Measurements from ENCODE around the gene DOCK11. TPM values are rescaled to one million over a fixed set of nuclear protein-coding genes. Genes with fewer than 3 reads are reported as not detected.

The DOCK11 gene
- total and polyA plus RNA-seq, 10 of the 15 experiments (the other 5 are each of a cell fraction or from before 2014, with no cell fraction given): 16.3 to 30.7 (median 19.8) TPM

DNA sequence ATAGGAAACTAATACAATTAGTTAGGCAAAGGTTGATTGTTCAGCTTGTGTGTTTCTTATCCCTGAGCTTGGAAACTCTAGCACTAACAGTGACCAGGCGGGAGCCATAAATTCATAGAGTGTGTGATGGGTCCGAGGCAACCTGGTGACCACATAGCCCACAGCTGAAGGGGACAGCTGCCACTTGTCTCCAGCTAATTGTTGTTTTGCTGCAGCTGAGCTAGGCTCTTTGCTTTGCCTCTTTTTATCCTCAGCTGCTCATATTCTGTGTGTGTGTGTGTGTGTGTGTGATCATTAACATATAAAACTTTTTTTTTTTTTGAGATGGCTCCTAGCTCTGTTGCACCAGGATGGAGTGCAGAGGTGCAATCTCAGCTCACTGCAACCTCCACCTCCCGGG lies 53.2 kb downstream of the DOCK11 start:
- H3K36me3 ChIP-seq (ENCODE audit: control insufficient read depth in 2 of 2, insufficient read depth in 2 of 2, low read length in 1 of 2): no peaks in the 10 kb centered on the region
- H3K27ac ChIP-seq (ENCODE audit: control insufficient read depth, insufficient read depth): no peak overlapping the region
- no peaks in the 10 kb centered on the region for H3K79me2 ChIP-seq (ENCODE audit: control insufficient read depth, insufficient read depth, low read length)
- intact Hi-C loops (cut with micrococcal nuclease; ENCODE audit: unreplicated experiment): loop anchor here (5.0 kb wide), 1 partner anchor 92 kb away; no protein-coding TSS in a partner anchor
- no peaks in the 10 kb centered on the region for H3K27me3 ChIP-seq (replicated peaks in 1 of 2; ENCODE audit: control insufficient read depth in 2 of 2, insufficient read depth in 2 of 2, low read length in 1 of 2)
- ATAC-seq (no peak), FAIRE-seq (no peak), DNase-seq (ENCODE audit: low read depth, low spot score) (no peak)
- BruUV-seq (replicated peaks): no TSS peak
- H3K4me3 ChIP-seq: no peak overlapping the region
- no peak overlapping the region for H2AFZ ChIP-seq (ENCODE audit: control insufficient read depth, low read depth, low read length)
- CTCF ChIA-PET: interaction anchor here (1.5 kb wide), 1 partner anchor 89 kb away, joined by 3 read pairs; no protein-coding TSS in a partner anchor
- 45% methylated on average over 3 of the region's 3 CpGs for WGBS (ENCODE audit: insufficient coverage, insufficient replicate concordance, low lambda C conversion rate, missing lambda C conversion rate)
- in situ Hi-C loops (cut with MboI): no loop called here
- SMC1A ChIA-PET (ENCODE audit: uncharacterized antibody, unreplicated experiment): no interaction called here
- H4K20me1 ChIP-seq (ENCODE audit: control insufficient read depth, insufficient read depth): no peaks in the 10 kb centered on the region
- POLR2A ChIA-PET: interaction anchor here (0.6 kb wide), 1 partner anchor 230 kb away, joined by 4 read pairs; no protein-coding TSS in a partner anchor
- H3K9me3 ChIP-seq (replicated peaks; ENCODE audit: control insufficient read depth, insufficient read depth, low read length): no peaks in the 10 kb centered on the region
- no peak overlapping the region for H3K4me2 ChIP-seq (ENCODE audit: control insufficient read depth, insufficient read depth)
- no peak overlapping the region for H3K9ac ChIP-seq (ENCODE audit: control insufficient read depth, insufficient read depth, low read length)
- no peaks in the 10 kb centered on the region for H3K4me1 ChIP-seq (ENCODE audit: control insufficient read depth, insufficient read depth, low read length)
- TF ChIP-seq EZH2 (IDR thresholded peaks at IDR 0.05; ENCODE audit: borderline replicate concordance, control insufficient read depth, low read depth, low read length) (no peak), NFYB (IDR thresholded peaks at IDR 0.05; ENCODE audit: insufficient read depth, low read depth, low read length) (no peak), SREBF1 (IDR thresholded peaks at IDR 0.05; ENCODE audit: low read length) (no peak), ESRRA (IDR thresholded peaks at IDR 0.05; ENCODE audit: low read length) (no peak), CREB1 (IDR thresholded peaks at IDR 0.05; ENCODE audit: low read depth) (no peak)
- TF ChIP-seq, protein P1, sequence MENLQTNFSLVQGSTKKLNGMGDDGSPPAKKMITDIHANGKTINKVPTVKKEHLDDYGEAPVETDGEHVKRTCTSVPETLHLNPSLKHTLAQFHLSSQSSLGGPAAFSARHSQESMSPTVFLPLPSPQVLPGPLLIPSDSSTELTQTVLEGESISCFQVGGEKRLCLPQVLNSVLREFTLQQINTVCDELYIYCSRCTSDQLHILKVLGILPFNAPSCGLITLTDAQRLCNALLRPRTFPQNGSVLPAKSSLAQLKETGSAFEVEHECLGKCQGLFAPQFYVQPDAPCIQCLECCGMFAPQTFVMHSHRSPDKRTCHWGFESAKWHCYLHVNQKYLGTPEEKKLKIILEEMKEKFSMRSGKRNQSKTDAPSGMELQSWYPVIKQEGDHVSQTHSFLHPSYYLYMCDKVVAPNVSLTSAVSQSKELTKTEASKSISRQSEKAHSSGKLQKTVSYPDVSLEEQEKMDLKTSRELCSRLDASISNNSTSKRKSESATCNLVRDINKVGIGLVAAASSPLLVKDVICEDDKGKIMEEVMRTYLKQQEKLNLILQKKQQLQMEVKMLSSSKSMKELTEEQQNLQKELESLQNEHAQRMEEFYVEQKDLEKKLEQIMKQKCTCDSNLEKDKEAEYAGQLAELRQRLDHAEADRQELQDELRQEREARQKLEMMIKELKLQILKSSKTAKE (IDR thresholded peaks at IDR 0.05; ENCODE audit: low read depth, poor library complexity, severe bottlenecking): no peak
- RAD21 ChIA-PET (ENCODE audit: unreplicated experiment): interaction anchor here (1.2 kb wide), 1 partner anchor 12 kb away, joined by 3 read pairs; no protein-coding TSS in a partner anchor
